Measurements from ENCODE around the gene CWC15. TPM values are rescaled to one million over a fixed set of nuclear protein-coding genes. Genes with fewer than 3 reads are reported as not detected.
"Not testable (repeated sequence)": the region's sequence is repeated elsewhere in the genome, so short reads cannot be mapped to it uniquely, and the experiment has no call there.

The CWC15 gene
- total RNA-seq, 2 donors from 2014 or later = 35.2 to 46.6 TPM

DNA sequence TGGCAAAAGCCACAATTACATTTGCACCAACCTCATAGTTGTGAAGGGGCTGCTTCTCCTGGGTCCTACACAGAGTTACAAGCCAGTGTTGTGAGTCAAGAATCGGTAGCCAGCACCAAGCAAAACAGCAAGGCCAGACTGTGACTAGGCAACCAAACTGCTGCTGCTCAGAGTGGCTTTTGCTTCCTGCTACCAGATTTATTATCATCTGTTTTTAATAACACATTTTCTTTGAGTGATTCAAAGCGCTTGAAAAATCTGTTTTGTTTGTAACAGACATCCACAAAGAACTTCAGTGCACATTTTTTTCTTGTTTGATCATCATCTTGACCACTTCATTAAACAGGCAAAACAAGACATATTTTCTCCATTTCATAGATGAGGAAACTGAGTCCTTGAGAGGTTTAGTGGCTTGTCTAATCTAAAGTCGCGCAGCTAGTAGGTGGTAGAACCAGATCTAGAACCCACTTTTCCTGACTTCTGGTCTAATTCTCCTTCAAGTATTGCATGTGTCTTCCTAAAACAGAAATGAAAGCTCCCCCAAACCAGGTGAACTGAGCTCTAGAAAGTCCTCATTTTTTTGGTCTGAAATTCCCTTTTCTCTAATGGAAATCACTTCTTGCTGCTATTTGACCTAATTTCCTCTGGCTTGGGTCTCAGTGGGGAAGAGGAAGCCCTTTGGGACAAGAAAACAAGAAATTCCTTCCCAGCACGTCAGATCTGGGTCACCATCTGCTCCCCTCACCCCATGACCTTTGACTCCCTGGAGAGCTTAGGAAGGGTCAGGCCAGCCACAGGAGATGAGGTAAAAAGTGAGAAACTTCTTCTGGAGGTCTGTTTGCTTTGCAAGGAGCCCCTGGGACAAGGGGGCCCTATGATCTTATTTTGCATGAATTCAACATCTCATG lies 39.9 kb downstream of the CWC15 start:
- Histone ChIP-seq H3K4me3 (no peak overlapping the region), H3K36me3 (no peaks in the 10 kb centered on the region), H3K27ac (peak overlapping the region in 1 of 2 donors; percentile 43), H3K4me1 (ENCODE audit: control insufficient read depth in 1 of 2, low read depth in 2 of 2) (peaks cover 3 to 19% of the 10 kb centered on the region in 2 donors), H3K27me3 (replicated peaks; ENCODE audit: insufficient read depth) (no peaks in the 10 kb centered on the region), H3K9me3 (no peaks in the 10 kb centered on the region)
- ATAC-seq (ENCODE audit: insufficient number of reproducible peaks, low FRiP score, low read depth) (peak; percentile 55), DNase-seq (ENCODE audit: low spot score) (no peak)
- TF ChIP-seq, protein P1, sequence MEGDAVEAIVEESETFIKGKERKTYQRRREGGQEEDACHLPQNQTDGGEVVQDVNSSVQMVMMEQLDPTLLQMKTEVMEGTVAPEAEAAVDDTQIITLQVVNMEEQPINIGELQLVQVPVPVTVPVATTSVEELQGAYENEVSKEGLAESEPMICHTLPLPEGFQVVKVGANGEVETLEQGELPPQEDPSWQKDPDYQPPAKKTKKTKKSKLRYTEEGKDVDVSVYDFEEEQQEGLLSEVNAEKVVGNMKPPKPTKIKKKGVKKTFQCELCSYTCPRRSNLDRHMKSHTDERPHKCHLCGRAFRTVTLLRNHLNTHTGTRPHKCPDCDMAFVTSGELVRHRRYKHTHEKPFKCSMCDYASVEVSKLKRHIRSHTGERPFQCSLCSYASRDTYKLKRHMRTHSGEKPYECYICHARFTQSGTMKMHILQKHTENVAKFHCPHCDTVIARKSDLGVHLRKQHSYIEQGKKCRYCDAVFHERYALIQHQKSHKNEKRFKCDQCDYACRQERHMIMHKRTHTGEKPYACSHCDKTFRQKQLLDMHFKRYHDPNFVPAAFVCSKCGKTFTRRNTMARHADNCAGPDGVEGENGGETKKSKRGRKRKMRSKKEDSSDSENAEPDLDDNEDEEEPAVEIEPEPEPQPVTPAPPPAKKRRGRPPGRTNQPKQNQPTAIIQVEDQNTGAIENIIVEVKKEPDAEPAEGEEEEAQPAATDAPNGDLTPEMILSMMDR (IDR thresholded peaks at IDR 0.05) = no peak

DNA sequence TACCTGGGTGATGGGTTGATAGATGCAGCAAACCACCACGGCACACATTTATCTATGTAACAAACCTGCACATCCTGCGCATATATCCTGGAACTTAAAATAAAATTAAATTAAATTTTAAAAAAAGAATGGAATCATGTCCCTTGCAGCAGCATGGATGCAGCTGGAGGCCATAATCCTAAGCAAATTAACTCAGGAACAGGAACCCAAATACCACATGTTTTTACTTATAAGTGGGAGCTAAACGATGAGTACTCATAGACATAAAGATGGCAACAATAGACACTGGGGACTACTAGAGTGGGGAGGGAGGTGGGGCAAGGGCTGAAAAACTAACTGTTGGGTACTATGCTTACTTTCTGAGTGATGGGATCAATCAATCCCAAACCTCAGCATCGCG lies 40.9 kb downstream of the CWC15 start:
- no peaks in the 10 kb centered on the region for H3K9me3 ChIP-seq
- H3K27me3 ChIP-seq (replicated peaks; ENCODE audit: insufficient read depth) = no peaks in the 10 kb centered on the region
- no peak overlapping the region for H3K4me3 ChIP-seq
- no peaks in the 10 kb centered on the region for H3K36me3 ChIP-seq
- H3K27ac ChIP-seq = no peak overlapping the region
- peaks cover 12 to 21% of the 10 kb centered on the region in 2 donors for H3K4me1 ChIP-seq (ENCODE audit: control insufficient read depth in 1 of 2, low read depth in 2 of 2)
- no peak for ATAC-seq (ENCODE audit: insufficient number of reproducible peaks, low FRiP score, low read depth)
- TF ChIP-seq, protein P1 (IDR thresholded peaks at IDR 0.05) = no peak
- no peak for DNase-seq (ENCODE audit: low spot score)

DNA sequence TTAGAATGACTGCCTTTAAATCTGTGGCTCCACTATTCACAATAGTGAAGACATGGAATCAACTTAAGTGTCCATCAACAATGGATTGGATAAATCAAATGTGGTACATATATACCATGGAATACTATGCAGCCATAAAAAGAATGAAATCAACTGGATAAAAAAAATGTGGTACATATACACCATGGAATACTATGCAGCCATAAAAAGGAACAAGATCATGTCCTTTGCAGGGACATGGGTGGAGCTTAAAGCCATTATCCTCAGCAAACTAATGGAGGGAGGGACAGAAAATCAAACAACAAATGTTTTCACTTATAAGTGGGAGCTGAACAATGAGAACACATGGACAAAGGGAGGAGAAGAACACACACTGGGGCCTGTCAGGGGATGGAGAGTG lies 41.3 kb downstream of the CWC15 start:
- not testable (repeated sequence) for DNase-seq (ENCODE audit: low spot score); H3K36me3 ChIP-seq; ATAC-seq (ENCODE audit: insufficient number of reproducible peaks, low FRiP score, low read depth); H3K9me3 ChIP-seq; H3K4me3 ChIP-seq; H3K27ac ChIP-seq; H3K27me3 ChIP-seq (replicated peaks; ENCODE audit: insufficient read depth)
- peaks cover 16 to 26% of the 10 kb centered on the region in 2 donors for H3K4me1 ChIP-seq (ENCODE audit: control insufficient read depth in 1 of 2, low read depth in 2 of 2)

DNA sequence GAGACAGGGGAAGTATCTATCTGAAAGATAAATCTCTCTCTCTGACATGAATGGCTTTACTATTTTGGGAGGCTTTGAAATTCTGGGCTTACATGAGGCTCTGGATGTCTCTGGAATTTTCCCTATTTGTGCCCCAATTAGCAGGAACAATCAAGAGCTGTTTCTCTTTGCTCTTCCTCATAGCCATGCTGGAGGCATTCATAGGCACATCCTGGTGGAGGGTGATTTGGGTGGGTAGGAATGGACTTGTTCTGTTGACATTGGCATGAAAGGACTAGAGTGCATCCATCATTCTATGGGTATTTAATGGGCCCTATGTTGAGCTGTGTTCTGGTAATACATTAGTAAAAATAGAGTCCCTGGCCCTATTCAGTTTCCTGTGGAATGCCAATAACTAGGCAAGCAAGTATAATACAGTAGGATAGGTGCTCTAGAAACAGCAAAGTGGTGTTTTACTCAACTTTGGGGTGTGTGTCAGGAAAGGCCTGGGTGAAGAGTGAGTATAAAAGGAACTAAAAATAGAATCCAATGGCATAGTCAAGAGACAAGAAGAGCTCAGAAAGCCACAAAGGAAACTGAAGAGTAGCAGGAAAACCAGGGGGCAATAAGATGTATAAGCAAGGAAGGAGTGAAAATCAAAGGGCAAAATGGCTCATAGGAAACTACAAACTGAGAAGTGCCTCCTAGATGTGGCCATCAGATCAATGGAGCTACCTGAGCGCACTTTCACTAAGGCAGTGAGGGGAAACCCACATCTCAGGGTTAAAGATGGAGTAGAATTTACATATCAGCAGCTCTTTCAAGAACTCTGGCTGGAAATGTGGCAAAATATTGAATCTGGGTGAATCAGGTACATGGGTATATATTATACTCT lies 45.0 kb downstream of the CWC15 start:
- peak overlapping the region; percentile 45 to 72 for H3K27ac ChIP-seq
- no peak for ATAC-seq (ENCODE audit: insufficient number of reproducible peaks, low FRiP score, low read depth)
- no peaks in the 10 kb centered on the region for H3K36me3 ChIP-seq

DNA sequence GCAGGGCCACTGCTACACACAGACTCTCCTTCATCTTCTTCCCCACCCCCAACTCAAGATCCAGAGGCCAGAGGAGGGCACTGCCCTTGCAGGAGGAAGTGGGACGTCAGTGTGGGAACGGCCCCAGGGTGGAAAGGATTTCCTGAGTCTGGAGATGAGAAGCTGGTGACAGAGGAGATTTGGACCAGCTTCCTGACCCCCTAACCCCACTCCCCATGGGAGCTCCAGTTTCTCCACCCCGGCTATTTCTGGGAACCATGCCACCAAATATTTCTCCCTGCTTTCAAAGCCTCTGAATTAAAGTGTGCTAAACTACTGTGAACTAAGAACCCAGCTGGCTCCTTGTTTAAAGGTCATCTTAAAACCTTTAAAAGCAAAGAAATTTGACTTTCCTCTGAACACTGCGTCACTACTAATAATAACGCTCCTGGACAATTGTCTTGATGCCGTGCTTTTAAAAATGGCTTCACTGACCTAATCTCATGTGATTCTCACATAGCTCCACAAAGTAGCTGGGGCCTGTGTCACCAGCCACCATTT lies 46.6 kb downstream of the CWC15 start:
- H3K4me3 ChIP-seq = no peak overlapping the region
- ATAC-seq (ENCODE audit: insufficient number of reproducible peaks, low FRiP score, low read depth) = peak; percentile 73
- peak overlapping the region; percentile 45 to 72 for H3K27ac ChIP-seq
- no peaks in the 10 kb centered on the region for H3K27me3 ChIP-seq (replicated peaks; ENCODE audit: insufficient read depth)
- peaks cover 19 to 35% of the 10 kb centered on the region in 2 donors for H3K4me1 ChIP-seq (ENCODE audit: control insufficient read depth in 1 of 2, low read depth in 2 of 2)
- TF ChIP-seq, protein P1 (IDR thresholded peaks at IDR 0.05) = no peak
- H3K9me3 ChIP-seq = no peaks in the 10 kb centered on the region
- H3K36me3 ChIP-seq = no peaks in the 10 kb centered on the region
- DNase-seq (ENCODE audit: low spot score) = peak; percentile 25

More for the DNA sequence above, 45.0 kb downstream of the CWC15 start:
- H3K27me3 ChIP-seq (replicated peaks; ENCODE audit: insufficient read depth) = no peaks in the 10 kb centered on the region
- TF ChIP-seq, protein P1 (IDR thresholded peaks at IDR 0.05) = no peak
- H3K4me1 ChIP-seq (ENCODE audit: control insufficient read depth in 1 of 2, low read depth in 2 of 2) = peaks cover 19 to 35% of the 10 kb centered on the region in 2 donors
- no peaks in the 10 kb centered on the region for H3K9me3 ChIP-seq
- no peak for DNase-seq (ENCODE audit: low spot score)
- no peak overlapping the region for H3K4me3 ChIP-seq

Data from thoracic aorta (tissue), 2 donors.